HepG2 (cell line): Measurements from ENCODE around the gene CTAG2. TPM values are rescaled to one million over a fixed set of nuclear protein-coding genes. Genes with fewer than 3 reads are reported as not detected.

Source experiments
- ATAC-seq: fragments of 200-7000 bp; cut with Tn5 transposase; 3 replicates; pipeline ENCODE4 v1.9.1; 2020; ENCODE audit warnings: mild to moderate bottlenecking, moderate library complexity
- BruUV-seq: library from RNA; stranded (reverse); fragments of 400-500 nt; replicated peaks from 2 replicates; lab custom pipeline; 2021; lab: Mats Ljungman, UMichigan
- CTCF ChIA-PET: fragments of 300-600 bp; formaldehyde crosslinking; extraction: SDS; loops from one replicate; lab custom pipeline; 2021; ENCODE audit warnings: low total read pairs, inconsistent platforms, low intra/inter-chr PET ratio; lab: Yijun Ruan, JAX
- POLR2A ChIA-PET: fragments of 350-600 bp; sonication (Branson Sonifier 250); formaldehyde crosslinking; loops from one replicate; lab custom pipeline; 2020; ENCODE audit warnings: antibody characterized with exemption, inconsistent platforms; lab: Yijun Ruan, JAX
- DNase-seq: peaks from one replicate; pipeline ENCODE4 v3.0.0-alpha.2; 2015; ENCODE audit warnings: low spot score
- FAIRE-seq: peaks from 3 replicates; lab custom pipeline; 2011; peaks lifted over from hg19 to GRCh38; lab: Jason Lieb, UNC
- H2AFZ ChIP-seq: one replicate; pipeline ENCODE4 v1.6.1; 2011; ENCODE audit warnings: low read length, inconsistent platforms
- H3K27ac ChIP-seq: fragments of 300-600 bp; 3 replicates; pipeline ENCODE4 v1.8.0; 2011; ENCODE audit warnings: mixed run types, mild to moderate bottlenecking, mixed read lengths, low read length, inconsistent platforms; ENCODE audit not compliant: insufficient read depth; ENCODE audit errors: extremely low read length
- H3K27me3 ChIP-seq, 2 experiments: fragments of 200-600 bp in 1 of 2; 2 replicates in 1 of 2; 3 replicates in 1 of 2; pipeline versions ENCODE4 v1.6.0 to v1.8.0; 2011; ENCODE audit warnings: low read length in 2 of 2, mild to moderate bottlenecking in 2 of 2, moderate library complexity in 2 of 2, inconsistent platforms in 1 of 2; ENCODE audit not compliant: insufficient read depth in 2 of 2, control insufficient read depth in 1 of 2
- H3K36me3 ChIP-seq, 2 experiments: fragments of 200-600 bp in 1 of 2; replicated peaks in 1 of 2; 2 replicates in 1 of 2; 3 replicates in 1 of 2; pipeline versions ENCODE4 v1.5.1 to v1.8.0; 2011; ENCODE audit warnings: low read length in 2 of 2, inconsistent platforms in 1 of 2; ENCODE audit not compliant: insufficient read depth in 2 of 2, control insufficient read depth in 1 of 2
- H3K4me1 ChIP-seq: 2 replicates; pipeline ENCODE4 v1.5.1; 2012; ENCODE audit warnings: low read length, inconsistent platforms; ENCODE audit not compliant: insufficient read depth
- H3K4me2 ChIP-seq: 2 replicates; pipeline ENCODE4 v1.6.0; 2011; ENCODE audit warnings: low read depth, low read length, inconsistent platforms
- H3K4me3 ChIP-seq, 3 experiments: fragments of 200-600 bp in 1 of 3; sonication (generic), shearing (Covaris generic) in 1 of 3; replicated peaks in 1 of 3; 2 replicates each; pipeline ENCODE4 v1.5.1; 2011 to 2016; ENCODE audit warnings: low read length in 3 of 3, inconsistent platforms in 2 of 3, low read depth in 2 of 3, mild to moderate bottlenecking in 2 of 3, control low read depth in 1 of 3, mixed read lengths in 1 of 3; ENCODE audit not compliant: insufficient read depth in 1 of 3
- H3K79me2 ChIP-seq: one replicate; pipeline ENCODE4 v1.6.1; 2011; ENCODE audit warnings: low read length, inconsistent platforms; ENCODE audit not compliant: insufficient read depth
- H3K9ac ChIP-seq: 2 replicates; pipeline ENCODE4 v1.6.0; 2011; ENCODE audit warnings: mild to moderate bottlenecking, low read depth, low read length, inconsistent platforms; ENCODE audit not compliant: insufficient read depth
- H3K9me3 ChIP-seq: 2 replicates; pipeline ENCODE4 v1.5.1; 2012; ENCODE audit warnings: mild to moderate bottlenecking, low read length
- H4K20me1 ChIP-seq: 2 replicates; pipeline ENCODE4 v1.6.0; 2011; ENCODE audit warnings: inconsistent platforms, mild to moderate bottlenecking, low read length, moderate library complexity; ENCODE audit not compliant: insufficient read depth
- FOXA1 ChIP-seq, 2 experiments: fragments of 450-650 bp in 1 of 2; sonication (generic) in 1 of 2; formaldehyde crosslinking in 1 of 2; IDR thresholded peaks; 2 replicates each; pipeline versions ENCODE4 v1.4.0 to v1.6.1; 2016 to 2020; ENCODE audit warnings: missing genetic modification reagents in 1 of 2
- GATAD2A ChIP-seq: IDR thresholded peaks from 2 replicates; pipeline ENCODE4 v1.6.1; 2016
- PHF8 ChIP-seq: sonication (generic); formaldehyde crosslinking; IDR thresholded peaks from 2 replicates; pipeline ENCODE4 v1.5.0; 2020; ENCODE audit warnings: missing genetic modification reagents
- RFX5 ChIP-seq: IDR thresholded peaks from 2 replicates; pipeline ENCODE4 v1.6.1; 2011; ENCODE audit warnings: low read depth, low read length, improper control_type of control experiment
- RNF219 ChIP-seq: sonication (generic); formaldehyde crosslinking; IDR thresholded peaks from 2 replicates; pipeline ENCODE4 v1.5.0; 2020; ENCODE audit warnings: mild to moderate bottlenecking, missing genetic modification reagents
- SIX4 ChIP-seq: sonication (generic); formaldehyde crosslinking; IDR thresholded peaks from 2 replicates; pipeline ENCODE4 v1.4.0; 2020; ENCODE audit warnings: missing genetic modification reagents
- SNAPC2 ChIP-seq: sonication (generic); formaldehyde crosslinking; IDR thresholded peaks from 2 replicates; pipeline ENCODE4 v1.8.1; 2022; ENCODE audit warnings: mild to moderate bottlenecking, missing genetic modification reagents
- TP53 ChIP-seq: sonication (generic); formaldehyde crosslinking; conservative IDR thresholded peaks from 2 replicates; pipeline ENCODE4 v1.4.0; 2020; ENCODE audit warnings: missing genetic modification reagents
- ZIK1 ChIP-seq: sonication (generic); formaldehyde crosslinking; IDR thresholded peaks from 2 replicates; pipeline ENCODE4 v1.5.0; 2020; ENCODE audit warnings: mild to moderate bottlenecking, low read depth, missing genetic modification reagents, borderline replicate concordance
- ZKSCAN5 ChIP-seq: sonication (generic); formaldehyde crosslinking; IDR thresholded peaks from 2 replicates; pipeline ENCODE4 v1.5.1; 2020; ENCODE audit warnings: mild to moderate bottlenecking, missing genetic modification reagents
- ZNF580 ChIP-seq: IDR thresholded peaks from 2 replicates; pipeline ENCODE4 v1.6.1; 2016; ENCODE audit warnings: low read depth, borderline replicate concordance
- ZNF704 ChIP-seq: sonication (generic); formaldehyde crosslinking; IDR thresholded peaks from 2 replicates; pipeline ENCODE4 v1.8.1; 2023; ENCODE audit warnings: mild to moderate bottlenecking, inconsistent platforms, moderate library complexity, missing genetic modification reagents, borderline replicate concordance
- ZNF788 ChIP-seq: sonication (generic); formaldehyde crosslinking; IDR thresholded peaks from 2 replicates; pipeline ENCODE4 v1.5.0; 2020; ENCODE audit warnings: mild to moderate bottlenecking, missing genetic modification reagents, borderline replicate concordance
- ZNF841 ChIP-seq: sonication (generic); formaldehyde crosslinking; IDR thresholded peaks from 2 replicates; pipeline ENCODE4 v1.8.1; 2023; ENCODE audit warnings: missing genetic modification reagents, borderline replicate concordance
- ZSCAN20 ChIP-seq: sonication (generic); formaldehyde crosslinking; IDR thresholded peaks from 2 replicates; pipeline ENCODE4 v1.4.0; 2020; ENCODE audit warnings: missing genetic modification reagents, mild to moderate bottlenecking, borderline replicate concordance
- ZSCAN30 ChIP-seq: sonication (generic); formaldehyde crosslinking; IDR thresholded peaks from 2 replicates; pipeline ENCODE4 v1.5.0; 2020; ENCODE audit warnings: mild to moderate bottlenecking, missing genetic modification reagents
- WGBS: methylation state at CpG from one replicate; pipeline ENCODE4 v1.1.6; 2017; ENCODE audit warnings: low lambda C conversion rate; 5-methylcytosine and 5-hydroxymethylcytosine counted together
- in situ Hi-C: cut with HindIII; loops from 2 replicates; pipeline ENCODE4 v1.10.0; 2017; ENCODE audit warnings: low pct_unique_long_range_greater_than_20kb; ENCODE audit not compliant: extremely low pct_ligation_motif_present
- intact Hi-C: fragments of 100-400 bp; cut with micrococcal nuclease; formaldehyde crosslinking; loops from one replicate; pipeline ENCODE4 v1.10.0; 2022; ENCODE audit not compliant: unreplicated experiment
- polyA plus RNA-seq, 8 experiments: library from polyadenylated mRNA; depleted of rRNA in 3 of 8; stranded (reverse) in 7 of 8; unstranded in 1 of 8; fragments of >200 nt; fragmentation: Illumina TruSeq in 4 of 8; extraction: Trizol in 4 of 8; gene quantifications; 2 replicates each; pipeline versions ENCODE4 v1.2.1 to v1.2.3, GENCODE V29; 2011 to 2016; ENCODE audit warnings: low read depth in 4 of 8, missing spikeins in 1 of 8, mixed read lengths in 1 of 8; ENCODE audit not compliant: insufficient read depth in 1 of 8
- total RNA-seq, 5 experiments: library from RNA; depleted of rRNA; stranded (reverse); fragments of >200 nt; fragmentation: Illumina TruSeq; extraction: Trizol; gene quantifications; 2 replicates each; pipeline ENCODE4 v1.2.3, GENCODE V29; 2016; ENCODE audit warnings: low read depth in 1 of 5

The CTAG2 gene
- total and polyA plus RNA-seq, 2 of the 13 experiments (the other 11 are each of a cell fraction or from before 2014, with no cell fraction given) = not detected

DNA sequence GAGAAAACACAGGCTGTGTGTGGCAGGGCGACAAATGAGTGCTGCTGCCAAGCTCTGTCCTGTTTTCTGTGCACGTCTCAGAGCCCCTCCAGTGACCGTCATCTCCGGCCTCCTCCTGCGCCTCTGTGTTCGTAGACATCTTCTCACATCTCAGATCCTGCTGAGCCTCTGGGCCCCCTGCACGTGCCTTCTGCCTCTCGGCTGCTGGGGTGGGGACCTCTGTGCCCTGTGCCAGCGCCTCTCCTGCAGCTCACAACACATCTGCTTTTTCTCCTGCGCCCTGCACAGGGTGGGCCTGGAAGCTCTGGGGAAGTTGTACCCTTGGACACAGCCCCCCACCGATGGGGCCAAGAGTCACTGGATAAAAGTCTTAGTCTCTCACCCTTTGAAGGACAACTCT lies 2.4 kb upstream of the CTAG2 start:
- no peak overlapping the region for H3K4me3 ChIP-seq
- intact Hi-C loops = no loop called here
- no peak overlapping the region for H3K4me2 ChIP-seq
- H3K79me2 ChIP-seq = no peaks in the 10 kb centered on the region
- H3K36me3 ChIP-seq = no peaks in the 10 kb centered on the region
- H3K27me3 ChIP-seq = no peaks in the 10 kb centered on the region; a peak in 1 of 5 replicates
- no TSS peak for BruUV-seq
- ATAC-seq = no peak
- no peak overlapping the region for H3K27ac ChIP-seq
- H3K4me1 ChIP-seq = no peaks in the 10 kb centered on the region
- ChIA-PET CTCF (no interaction called here), POLR2A (no interaction called here)
- no peaks in the 10 kb centered on the region for H3K9me3 ChIP-seq
- FAIRE-seq = no peak
- in situ Hi-C loops = no loop called here
- WGBS = 80% methylated on average over 1 of the region's 11 CpGs
- no peak overlapping the region for H2AFZ ChIP-seq
- DNase-seq = no peak
- TF ChIP-seq ZIK1 (CRISPR knock-in tag) = no peak
- TF ChIP-seq ZKSCAN5 (CRISPR knock-in tag) = no peak
- no peak for TF ChIP-seq ZNF841 (CRISPR knock-in tag)
- TF ChIP-seq RFX5 = no peak
- TF ChIP-seq ZSCAN30 (CRISPR knock-in tag) = no peak
- no peak for TF ChIP-seq TP53 (CRISPR knock-in tag)
- no peak for TF ChIP-seq ZNF704 (CRISPR knock-in tag)
- TF ChIP-seq ZSCAN20 = no peak
- no peak for TF ChIP-seq RNF219 (CRISPR knock-in tag)
- TF ChIP-seq SIX4 (CRISPR knock-in tag) = no peak
- TF ChIP-seq ZNF788 (CRISPR knock-in tag) = no peak
- no peak for TF ChIP-seq SNAPC2 (CRISPR knock-in tag)
- TF ChIP-seq PHF8 (CRISPR knock-in tag) = no peak
- no peak for TF ChIP-seq GATAD2A (CRISPR knock-in tag)
- no peak for TF ChIP-seq ZNF580 (CRISPR knock-in tag)
- no peak for TF ChIP-seq FOXA1 (IDR thresholded peaks at IDR 0.05)
- no peak for TF ChIP-seq FOXA1 (CRISPR knock-in tag; IDR thresholded peaks at IDR 0.05)
- TF ChIP-seq, all 625 proteins: peak for 0
- no peak overlapping the region for H3K9ac ChIP-seq
- H4K20me1 ChIP-seq = no peaks in the 10 kb centered on the region
